Mesendoderm (in vitro differentiated cells): ENCODE data around the gene SLC35B4.

Experiments used
- DNase-seq: peaks from one replicate; pipeline ENCODE4 v3.0.0; 2013
- H2AK5ac ChIP-seq: 2 replicates; pipeline ENCODE4 v1.6.1; 2013; ENCODE audit warnings: low read length, inconsistent platforms
- H2BK120ac ChIP-seq: 2 replicates; pipeline ENCODE4 v1.6.1; 2013; ENCODE audit warnings: low read depth, mild to moderate bottlenecking, low read length, moderate library complexity, mixed read lengths
- H2BK15ac ChIP-seq: replicated peaks from 2 replicates; pipeline ENCODE4 v1.6.1; 2013; ENCODE audit warnings: low read depth, mild to moderate bottlenecking, moderate library complexity
- H2BK5ac ChIP-seq: 2 replicates; pipeline ENCODE4 v1.6.1; 2013; ENCODE audit warnings: low read length, inconsistent platforms
- H3K18ac ChIP-seq: 2 replicates; pipeline ENCODE4 v1.6.1; 2013; ENCODE audit warnings: mild to moderate bottlenecking, low read length, mixed read lengths
- H3K23ac ChIP-seq: one replicate; pipeline ENCODE4 v1.6.1; 2013; ENCODE audit warnings: low read length
- H3K27ac ChIP-seq: 2 replicates; pipeline ENCODE4 v1.5.1; 2013; ENCODE audit warnings: low read depth, mild to moderate bottlenecking, inconsistent platforms, low read length, moderate library complexity
- H3K27me3 ChIP-seq: 2 replicates; pipeline ENCODE4 v1.6.1; 2013; ENCODE audit warnings: low read length, control low read depth, mild to moderate bottlenecking, inconsistent platforms; ENCODE audit not compliant: insufficient read depth, poor library complexity
- H3K36me3 ChIP-seq: 2 replicates; pipeline ENCODE4 v1.6.1; 2013; ENCODE audit warnings: low read length, inconsistent platforms; ENCODE audit not compliant: control insufficient read depth, insufficient read depth
- H3K4ac ChIP-seq: one replicate; pipeline ENCODE4 v1.6.1; 2013; ENCODE audit warnings: low read depth, mild to moderate bottlenecking, low read length, moderate library complexity
- H3K4me1 ChIP-seq: 2 replicates; pipeline ENCODE4 v1.6.1; 2013; ENCODE audit warnings: low read depth, low read length, inconsistent platforms; ENCODE audit not compliant: control insufficient read depth
- H3K4me2 ChIP-seq: 2 replicates; pipeline ENCODE4 v1.6.1; 2013; ENCODE audit warnings: low read length
- H3K4me3 ChIP-seq: 2 replicates; pipeline ENCODE4 v1.5.1; 2013; ENCODE audit warnings: mild to moderate bottlenecking, low read length
- H3K56ac ChIP-seq: one replicate; pipeline ENCODE4 v1.6.1; 2013; ENCODE audit warnings: low read length
- H3K79me1 ChIP-seq: 2 replicates; pipeline ENCODE4 v1.6.1; 2013; ENCODE audit warnings: low read length, inconsistent platforms
- H3K79me2 ChIP-seq: 2 replicates; pipeline ENCODE4 v1.6.1; 2013; ENCODE audit warnings: mild to moderate bottlenecking, low read length; ENCODE audit not compliant: control insufficient read depth, insufficient read depth
- H3K9ac ChIP-seq: 2 replicates; pipeline ENCODE4 v1.6.1; 2013; ENCODE audit warnings: low read length, inconsistent platforms
- H4K5ac ChIP-seq: one replicate; pipeline ENCODE4 v1.6.1; 2013; ENCODE audit warnings: low read length
- H4K8ac ChIP-seq: one replicate; pipeline ENCODE4 v1.6.1; 2013; ENCODE audit warnings: low read depth, mild to moderate bottlenecking, control low read depth, low read length, moderate library complexity
- WGBS: extraction: QIAGEN DNeasy Blood & Tissue Kit; methylation state at CpG from one replicate; pipeline ENCODE4 v1.1.7; 2013; ENCODE audit warnings: low lambda C conversion rate, missing lambda C conversion rate; ENCODE audit not compliant: insufficient coverage; ENCODE audit errors: extremely low coverage; 5-methylcytosine and 5-hydroxymethylcytosine counted together

SLC35B4 gene

GRCh38 chr7:134307320-134307719 is 9.4 kb downstream of the SLC35B4 start:
- H2AK5ac ChIP-seq = no peak overlapping the region
- WGBS = no CpG with 5 or more reads among the region's 1 CpG

GRCh38 chr7:134302120-134302519 is 14.6 kb downstream of the SLC35B4 start:
- Histone ChIP-seq H3K27ac (no peak overlapping the region), H3K4me2 (no peak overlapping the region), H3K79me1 (no peaks in the 10 kb centered on the region), H2BK5ac (no peak overlapping the region), H3K27me3 (no peaks in the 10 kb centered on the region), H2AK5ac (no peak overlapping the region), H3K18ac (no peak overlapping the region), H4K8ac (no peak overlapping the region), H2BK15ac (no peak overlapping the region), H3K9ac (no peak overlapping the region), H3K4me3 (no peak overlapping the region), H3K4me1 (no peaks in the 10 kb centered on the region), H3K79me2 (no peaks in the 10 kb centered on the region), H4K5ac (no peak overlapping the region), H3K36me3 (no peaks in the 10 kb centered on the region), H2BK120ac (no peak overlapping the region), H3K56ac (no peak overlapping the region), H3K23ac (no peak overlapping the region), H3K4ac (no peak overlapping the region)
- no peak for DNase-seq
- no CpG with 5 or more reads among the region's 2 CpGs for WGBS

More at GRCh38 chr7:134307320-134307719, 9.4 kb downstream of the SLC35B4 start:
- Histone ChIP-seq H2BK120ac (no peak overlapping the region), H4K8ac (no peak overlapping the region), H3K4me3 (no peak overlapping the region), H2BK5ac (no peak overlapping the region), H3K18ac (no peak overlapping the region), H3K36me3 (no peaks in the 10 kb centered on the region), H4K5ac (no peak overlapping the region), H3K4me2 (no peak overlapping the region), H3K27ac (no peak overlapping the region), H3K79me1 (peaks cover 2% of the 10 kb centered on the region), H3K9ac (no peak overlapping the region), H3K27me3 (no peaks in the 10 kb centered on the region), H3K79me2 (no peaks in the 10 kb centered on the region), H3K4ac (no peak overlapping the region), H2BK15ac (no peak overlapping the region), H3K23ac (no peak overlapping the region), H3K4me1 (no peaks in the 10 kb centered on the region), H3K56ac (no peak overlapping the region)
- no peak for DNase-seq

- Histone ChIP-seq H3K4me2 (no peak overlapping the region), H2AK5ac (no peak overlapping the region), H4K5ac (no peak overlapping the region), H3K27me3 (no peaks in the 10 kb centered on the region), H3K23ac (no peak overlapping the region), H3K79me2 (no peaks in the 10 kb centered on the region), H3K4me3 (no peak overlapping the region), H2BK15ac (no peak overlapping the region), H3K18ac (no peak overlapping the region), H3K27ac (no peak overlapping the region), H2BK120ac (no peak overlapping the region), H3K56ac (no peak overlapping the region), H3K79me1 (no peaks in the 10 kb centered on the region), H3K9ac (no peak overlapping the region), H3K4me1 (no peaks in the 10 kb centered on the region), H4K8ac (no peak overlapping the region), H2BK5ac (no peak overlapping the region), H3K4ac (no peak overlapping the region), H3K36me3 (no peaks in the 10 kb centered on the region)
- no peak for DNase-seq
- WGBS = no CpG with 5 or more reads among the region's 3 CpGs
Observed at GRCh38 chr7:134301592-134301991, 15.1 kb downstream of the SLC35B4 start.

- Histone ChIP-seq H3K4ac (no peak overlapping the region), H2AK5ac (no peak overlapping the region), H3K27me3 (no peaks in the 10 kb centered on the region), H3K23ac (no peak overlapping the region), H3K27ac (no peak overlapping the region), H3K4me1 (no peaks in the 10 kb centered on the region), H3K4me2 (no peak overlapping the region), H3K56ac (no peak overlapping the region), H2BK15ac (no peak overlapping the region), H2BK120ac (no peak overlapping the region), H4K8ac (no peak overlapping the region), H4K5ac (no peak overlapping the region), H3K4me3 (no peak overlapping the region), H3K79me1 (no peaks in the 10 kb centered on the region), H3K36me3 (peaks cover 2% of the 10 kb centered on the region), H3K79me2 (no peaks in the 10 kb centered on the region), H3K18ac (no peak overlapping the region), H3K9ac (no peak overlapping the region), H2BK5ac (no peak overlapping the region)
- no CpG with 5 or more reads among the region's 2 CpGs for WGBS
- no peak for DNase-seq
Observed at GRCh38 chr7:134300988-134301387, 15.7 kb downstream of the SLC35B4 start.

- no peak overlapping the region for H3K4me2 ChIP-seq
- no peak overlapping the region for H4K8ac ChIP-seq
- no peak overlapping the region for H3K9ac ChIP-seq
- no peak overlapping the region for H2BK15ac ChIP-seq
- no peak overlapping the region for H2BK120ac ChIP-seq
- H4K5ac ChIP-seq = no peak overlapping the region
- no peaks in the 10 kb centered on the region for H3K27me3 ChIP-seq
- H2BK5ac ChIP-seq = no peak overlapping the region
- no peaks in the 10 kb centered on the region for H3K79me2 ChIP-seq
- H3K27ac ChIP-seq = no peak overlapping the region
- DNase-seq = no peak
- no peak overlapping the region for H2AK5ac ChIP-seq
- H3K36me3 ChIP-seq = peaks cover 7% of the 10 kb centered on the region
- no peak overlapping the region for H3K4ac ChIP-seq
- H3K4me1 ChIP-seq = no peaks in the 10 kb centered on the region
- WGBS = no CpG with 5 or more reads among the region's 10 CpGs
- H3K4me3 ChIP-seq = no peak overlapping the region
- H3K79me1 ChIP-seq = no peaks in the 10 kb centered on the region
- H3K23ac ChIP-seq = no peak overlapping the region
- no peak overlapping the region for H3K18ac ChIP-seq
- no peak overlapping the region for H3K56ac ChIP-seq
Observed at GRCh38 chr7:134298902-134299683, 17.6 kb downstream of the SLC35B4 start.

GRCh38 chr7:134297489-134297888 is 19.2 kb downstream of the SLC35B4 start:
- Histone ChIP-seq H3K79me2 (no peaks in the 10 kb centered on the region), H4K5ac (no peak overlapping the region), H3K79me1 (no peaks in the 10 kb centered on the region), H3K23ac (no peak overlapping the region), H3K4me3 (no peak overlapping the region), H3K4ac (no peak overlapping the region), H2BK5ac (no peak overlapping the region), H3K27ac (no peak overlapping the region), H3K27me3 (no peaks in the 10 kb centered on the region), H3K9ac (no peak overlapping the region), H3K4me1 (no peaks in the 10 kb centered on the region), H3K18ac (no peak overlapping the region), H2BK15ac (no peak overlapping the region), H4K8ac (no peak overlapping the region), H2AK5ac (no peak overlapping the region), H3K56ac (no peak overlapping the region), H3K36me3 (peaks cover 8% of the 10 kb centered on the region), H3K4me2 (no peak overlapping the region), H2BK120ac (no peak overlapping the region)
- WGBS = no CpG with 5 or more reads among the region's 2 CpGs
- no peak for DNase-seq
